Activated naive CD4-positive, alpha-beta T cell treated with anti-CD3 and anti-CD28 coated beads, Interleukin-2, amount 50 U/mL, for 16 hours (primary cell): ENCODE results near the gene AURKAIP1.

Experiments
- DNase-seq: peaks from one replicate; pipeline ENCODE4 v3.0.0-alpha.2; 2020

The AURKAIP1 gene

GRCh38 chr1:1345860-1346500 is 29.0 kb downstream of the AURKAIP1 start:
- no peak for DNase-seq

- no peak for DNase-seq
These were observed 29.6 kb downstream of the AURKAIP1 start for GRCh38 chr1:1345384-1345783.

DNA sequence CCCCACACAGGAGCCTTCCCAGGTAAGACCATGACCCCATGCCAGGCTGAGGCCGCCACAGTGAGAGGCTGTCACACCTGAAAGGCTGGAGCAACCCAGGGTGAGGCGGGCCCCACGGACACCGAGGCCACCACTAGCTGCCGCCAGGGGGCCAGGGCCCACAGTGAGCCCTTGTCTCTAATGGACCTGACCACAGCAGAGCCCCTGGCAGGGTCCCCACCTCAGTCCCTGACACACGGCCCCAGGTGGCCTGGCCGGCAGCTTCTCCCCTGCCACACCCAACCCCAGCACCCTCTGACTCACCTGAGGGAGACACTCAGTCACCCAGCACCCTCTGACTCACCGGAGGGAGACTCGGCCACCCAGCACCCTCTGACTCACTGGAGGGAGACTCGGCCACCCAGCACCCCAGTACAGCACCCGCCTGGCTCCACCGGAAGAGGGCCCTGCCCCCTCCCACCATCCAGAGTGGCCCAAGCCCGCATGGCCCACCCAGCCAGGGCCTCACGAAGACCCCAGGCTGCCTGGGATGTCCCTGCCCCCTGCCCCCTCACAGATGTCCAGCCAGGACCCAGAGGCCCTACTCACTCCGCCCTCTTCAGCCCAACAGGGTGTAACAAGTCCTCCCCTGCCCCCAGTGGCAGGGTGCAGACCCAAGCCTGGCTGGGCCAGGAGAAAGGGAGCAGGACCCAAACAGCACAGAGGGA is 30.2 kb downstream of the AURKAIP1 start:
- peak; percentile 56 for DNase-seq

GRCh38 chr1:1343811-1344421 is 31.1 kb downstream of the AURKAIP1 start:
- DNase-seq, result no peak

GRCh38 chr1:1342584-1343115 is 32.4 kb downstream of the AURKAIP1 start:
- no peak for DNase-seq

DNA sequence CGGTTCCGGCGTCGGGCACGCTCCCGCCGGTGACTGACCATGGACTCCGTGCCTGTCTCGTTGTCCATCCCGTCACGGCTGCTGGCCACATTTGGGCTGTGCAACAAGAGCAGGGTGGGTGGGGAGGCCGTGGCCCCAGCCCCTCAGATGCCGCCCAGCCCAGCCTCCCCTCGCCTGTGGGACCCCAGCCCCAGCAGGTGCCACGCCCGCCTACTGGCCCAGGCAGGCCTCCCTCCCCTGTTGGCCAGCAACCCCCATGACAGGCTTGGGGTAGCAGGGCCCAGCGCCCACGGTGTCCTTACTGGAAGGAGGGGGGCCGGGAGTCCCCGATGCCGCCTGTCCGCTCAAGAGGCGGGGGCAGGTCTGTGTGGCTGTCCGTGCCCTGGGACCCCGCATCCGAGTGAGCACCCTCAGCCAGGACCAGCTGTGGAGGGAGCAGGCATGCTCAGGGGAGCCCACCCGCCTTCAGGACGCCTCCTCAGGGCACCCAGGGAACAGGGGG is 32.9 kb downstream of the AURKAIP1 start:
- no peak for DNase-seq

GRCh38 chr1:1341549-1342021 is 33.4 kb downstream of the AURKAIP1 start:
- DNase-seq, result no peak

GRCh38 chr1:1340791-1341548 is 34.0 kb downstream of the AURKAIP1 start:
- DNase-seq, result no peak

DNA sequence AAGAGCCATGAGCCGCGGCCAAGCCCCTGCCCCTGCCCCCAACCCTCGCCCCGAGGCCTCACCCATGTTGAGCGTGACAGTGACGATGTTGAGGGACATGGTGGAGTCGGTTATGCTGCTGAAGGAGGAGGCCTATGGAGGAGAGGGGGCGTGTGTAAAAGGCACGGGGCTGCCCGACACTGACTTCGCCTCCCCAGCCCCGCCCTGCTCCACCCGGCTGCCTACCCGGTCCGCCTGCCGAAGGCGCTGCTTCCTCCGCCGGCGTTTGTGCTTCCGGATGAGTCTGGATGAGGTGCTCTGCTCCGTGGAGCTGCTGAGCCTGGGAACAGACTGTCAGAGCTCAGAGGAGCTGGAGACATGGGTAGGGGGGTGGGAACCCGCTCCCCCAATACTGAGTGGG is 34.8 kb downstream of the AURKAIP1 start:
- DNase-seq, result no peak

- no peak for DNase-seq
These were observed 36.7 kb downstream of the AURKAIP1 start for GRCh38 chr1:1338278-1338677.

DNA sequence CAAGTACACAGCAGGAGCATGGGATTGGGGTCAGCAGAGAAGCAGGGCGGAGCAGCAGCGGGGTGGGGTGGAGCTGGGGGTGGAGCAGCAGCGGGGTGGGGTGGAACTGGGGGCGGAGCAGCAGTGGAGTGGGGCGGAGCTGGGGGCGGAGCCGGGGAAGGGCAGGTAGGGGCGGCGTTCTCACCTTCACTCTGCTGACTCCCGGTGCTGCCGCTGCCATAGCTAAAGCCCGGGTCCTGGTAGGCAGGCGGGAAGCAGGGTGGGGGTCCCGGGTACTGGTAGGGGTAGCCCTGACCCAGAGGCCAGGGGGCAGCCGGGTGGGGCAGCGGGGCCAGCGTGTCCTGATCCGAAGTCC is 37.2 kb downstream of the AURKAIP1 start:
- DNase-seq, result peak; percentile 43

GRCh38 chr1:1336931-1337792 is 37.8 kb downstream of the AURKAIP1 start:
- no peak for DNase-seq

- no peak for DNase-seq
These were observed 38.6 kb downstream of the AURKAIP1 start for GRCh38 chr1:1336446-1336845.

DNA sequence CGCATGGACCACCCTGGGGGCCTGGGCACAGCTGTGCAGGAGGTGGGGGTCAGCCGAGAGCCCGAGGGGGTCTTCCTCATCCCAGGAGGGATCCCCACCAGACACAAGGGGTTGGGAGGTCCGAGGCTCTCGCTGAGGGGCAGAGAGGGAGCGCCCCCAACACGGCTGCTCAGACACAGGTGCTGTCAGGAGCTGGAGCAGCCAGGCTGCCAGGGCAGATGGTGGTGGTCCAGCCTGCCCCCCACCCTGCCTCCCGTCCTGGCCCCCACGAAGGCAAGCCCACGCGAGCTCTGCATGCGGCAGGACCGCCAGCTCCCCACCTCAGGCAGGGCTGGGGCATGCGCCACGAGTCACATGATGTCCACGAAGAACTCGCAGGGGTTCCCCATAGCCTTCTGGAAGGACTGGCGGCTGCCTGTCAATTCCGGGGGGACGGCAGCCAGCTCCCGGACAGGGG is 39.2 kb downstream of the AURKAIP1 start:
- DNase-seq, result no peak

DNA sequence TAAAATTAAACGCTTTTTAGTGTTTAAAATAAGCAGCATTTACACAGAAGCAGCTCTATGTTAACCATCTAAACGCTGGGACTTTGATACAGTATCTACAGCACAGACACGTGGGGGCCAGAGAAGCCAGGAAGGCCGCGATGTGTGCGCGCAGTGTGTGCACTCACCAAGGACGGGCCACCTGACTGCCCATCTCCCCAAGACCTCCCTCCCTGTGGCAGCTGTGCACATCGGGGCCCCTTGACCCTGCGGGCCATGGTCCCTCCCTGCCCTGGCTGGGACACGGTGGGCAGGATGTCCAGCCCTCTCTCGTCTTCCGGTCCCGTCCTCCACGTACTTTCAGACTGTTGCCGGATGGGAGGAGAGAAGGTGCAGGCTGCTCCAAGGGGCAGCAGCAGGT is 39.7 kb downstream of the AURKAIP1 start:
- DNase-seq, result no peak

DNA sequence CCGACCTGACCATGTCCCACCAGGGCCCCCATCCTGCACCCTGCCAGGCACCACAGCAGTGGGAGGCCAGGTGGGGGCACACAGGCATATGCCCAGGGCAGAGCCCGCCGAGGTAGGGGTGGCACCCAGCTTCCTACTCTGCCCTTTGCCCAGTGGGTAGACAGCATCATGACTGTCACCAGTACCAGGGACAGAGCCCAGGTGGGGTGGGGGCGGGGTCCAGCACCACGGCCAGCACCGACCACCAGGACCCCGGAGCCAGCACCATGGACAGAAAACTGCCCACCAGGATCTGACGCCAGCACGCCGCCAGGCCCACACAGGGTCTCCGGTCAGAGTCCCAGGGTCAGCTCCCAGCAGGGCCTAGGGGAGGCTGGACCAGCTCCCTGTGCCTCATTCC is 40.2 kb downstream of the AURKAIP1 start:
- no peak for DNase-seq

DNA sequence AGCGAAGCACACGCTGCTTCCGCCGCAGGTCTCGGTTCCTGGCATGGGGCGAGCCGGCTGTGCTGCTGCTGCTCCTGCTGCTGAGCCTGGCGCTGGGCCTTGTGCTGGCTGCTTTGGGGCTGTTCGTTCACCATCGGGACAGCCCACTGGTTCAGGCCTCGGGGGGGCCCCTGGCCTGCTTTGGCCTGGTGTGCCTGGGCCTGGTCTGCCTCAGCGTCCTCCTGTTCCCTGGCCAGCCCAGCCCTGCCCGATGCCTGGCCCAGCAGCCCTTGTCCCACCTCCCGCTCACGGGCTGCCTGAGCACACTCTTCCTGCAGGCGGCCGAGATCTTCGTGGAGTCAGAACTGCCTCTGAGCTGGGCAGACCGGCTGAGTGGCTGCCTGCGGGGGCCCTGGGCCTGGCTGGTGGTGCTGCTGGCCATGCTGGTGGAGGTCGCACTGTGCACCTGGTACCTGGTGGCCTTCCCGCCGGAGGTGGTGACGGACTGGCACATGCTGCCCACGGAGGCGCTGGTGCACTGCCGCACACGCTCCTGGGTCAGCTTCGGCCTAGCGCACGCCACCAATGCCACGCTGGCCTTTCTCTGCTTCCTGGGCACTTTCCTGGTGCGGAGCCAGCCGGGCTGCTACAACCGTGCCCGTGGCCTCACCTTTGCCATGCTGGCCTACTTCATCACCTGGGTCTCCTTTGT is 41.3 kb downstream of the AURKAIP1 start:
- DNase-seq, result no peak

DNA sequence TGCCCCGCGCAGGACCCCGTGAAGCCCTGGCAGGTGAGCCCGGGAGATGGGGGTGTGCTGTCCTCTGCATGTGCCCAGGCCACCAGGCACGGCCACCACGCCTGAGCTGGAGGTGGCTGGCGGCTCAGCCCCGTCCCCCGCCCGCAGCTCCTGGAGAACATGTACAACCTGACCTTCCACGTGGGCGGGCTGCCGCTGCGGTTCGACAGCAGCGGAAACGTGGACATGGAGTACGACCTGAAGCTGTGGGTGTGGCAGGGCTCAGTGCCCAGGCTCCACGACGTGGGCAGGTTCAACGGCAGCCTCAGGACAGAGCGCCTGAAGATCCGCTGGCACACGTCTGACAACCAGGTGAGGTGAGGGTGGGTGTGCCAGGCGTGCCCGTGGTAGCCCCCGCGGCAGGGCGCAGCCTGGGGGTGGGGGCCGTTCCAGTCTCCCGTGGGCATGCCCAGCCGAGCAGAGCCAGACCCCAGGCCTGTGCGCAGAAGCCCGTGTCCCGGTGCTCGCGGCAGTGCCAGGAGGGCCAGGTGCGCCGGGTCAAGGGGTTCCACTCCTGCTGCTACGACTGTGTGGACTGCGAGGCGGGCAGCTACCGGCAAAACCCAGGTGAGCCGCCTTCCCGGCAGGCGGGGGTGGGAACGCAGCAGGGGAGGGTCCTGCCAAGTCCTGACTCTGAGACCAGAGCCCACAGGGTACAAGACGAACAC is 42.1 kb downstream of the AURKAIP1 start:
- no peak for DNase-seq

GRCh38 chr1:1332031-1332755 is 42.8 kb downstream of the AURKAIP1 start:
- DNase-seq, result no peak
